OCI-M2 (cell line): Measurements from ENCODE around the gene CACNB1.
"Not testable (repeated sequence)": the region's sequence is repeated elsewhere in the genome, so short reads cannot be mapped to it uniquely, and the experiment has no call there.

ENCODE experiments used
- DNase-seq: peaks from one replicate; lab custom pipeline; 2025; ENCODE audit not compliant: unreplicated experiment; lab: John Stamatoyannopoulos, UW

Gene CACNB1

GRCh38 chr17:39177256-39177655 is 20.2 kb downstream of the CACNB1 start:
- no peak for DNase-seq

DNA sequence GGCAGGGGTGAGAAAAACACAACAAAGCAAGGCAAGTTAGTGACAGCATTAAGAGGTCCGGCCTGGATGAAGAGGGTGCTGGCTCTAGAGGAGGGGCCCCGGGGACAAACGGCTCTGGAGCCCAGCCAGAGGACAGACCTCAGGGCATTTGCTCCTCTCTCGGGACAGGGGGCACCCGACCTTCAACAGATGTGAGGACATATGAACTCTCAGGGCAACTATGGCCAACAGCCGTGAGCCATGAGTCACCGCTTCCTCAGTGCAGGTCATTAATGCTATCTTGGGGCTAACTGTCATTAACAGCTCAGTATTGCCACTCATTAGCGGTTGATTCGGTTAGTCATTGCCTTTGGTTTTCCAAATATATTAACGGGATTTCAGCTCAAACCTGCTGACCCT is 21.8 kb downstream of the CACNB1 start:
- DNase-seq: no peak

DNA sequence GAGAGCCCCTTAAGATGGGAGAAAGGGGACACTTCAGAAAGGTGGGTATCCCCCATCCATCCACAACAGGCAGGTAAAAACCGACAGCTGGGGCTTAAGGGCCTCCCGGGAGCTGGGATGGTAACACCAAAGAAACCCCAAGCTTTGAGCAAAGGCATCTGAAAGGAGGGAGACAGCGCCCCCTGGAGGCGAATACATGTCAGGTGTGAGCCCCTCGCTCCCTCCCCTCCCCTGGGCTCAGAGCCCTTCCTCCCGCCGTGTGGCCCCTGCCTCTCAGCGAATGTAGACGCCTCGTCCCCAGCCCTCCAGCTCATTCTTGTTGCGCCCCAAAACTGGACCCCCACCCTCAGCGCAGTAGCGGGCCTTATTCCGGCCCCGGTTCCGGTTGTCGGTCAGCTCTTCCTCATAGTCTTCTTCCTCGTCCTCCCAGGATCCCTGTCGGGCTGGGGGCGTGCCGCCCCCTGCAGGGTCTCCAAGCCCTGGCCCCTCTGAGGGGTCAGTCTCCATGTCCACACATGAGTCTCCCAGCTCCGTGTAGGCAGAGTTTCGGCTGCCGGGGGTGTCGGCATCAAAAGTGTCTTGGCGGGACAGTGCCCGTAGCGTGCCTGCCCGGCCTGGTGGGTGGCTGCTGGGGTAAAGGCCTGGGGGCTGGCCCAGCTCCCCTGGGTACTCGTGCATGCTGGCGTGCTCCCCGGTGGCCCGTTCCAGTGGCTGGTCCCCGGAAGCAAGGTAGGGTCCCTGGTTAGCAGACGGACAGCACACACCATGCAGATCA is 22.4 kb downstream of the CACNB1 start:
- DNase-seq: no peak

- DNase-seq: no peak
Observed at GRCh38 chr17:39173526-39174274, 23.8 kb downstream of the CACNB1 start.

DNA sequence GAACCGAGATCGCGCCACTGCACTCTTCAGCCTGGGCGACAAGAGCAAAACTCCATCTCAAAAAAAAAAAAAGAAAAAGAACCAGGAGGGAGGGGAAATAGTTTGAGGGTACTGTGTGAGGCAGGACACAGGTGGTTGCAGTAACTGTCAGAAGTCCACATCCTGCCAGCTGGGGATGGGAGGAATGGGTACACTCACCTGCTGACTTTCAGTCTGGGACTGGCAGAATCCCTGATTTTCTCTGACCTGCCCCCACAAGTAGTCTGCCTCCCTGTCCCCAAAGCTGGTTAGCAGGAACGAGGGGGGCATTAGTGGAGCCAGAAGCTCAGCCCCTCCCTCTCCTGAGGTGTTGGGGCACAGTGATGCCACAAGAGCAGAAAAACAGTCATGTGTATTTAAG is 24.4 kb downstream of the CACNB1 start:
- no peak for DNase-seq

GRCh38 chr17:39171933-39172332 is 25.5 kb downstream of the CACNB1 start:
- no peak for DNase-seq

DNA sequence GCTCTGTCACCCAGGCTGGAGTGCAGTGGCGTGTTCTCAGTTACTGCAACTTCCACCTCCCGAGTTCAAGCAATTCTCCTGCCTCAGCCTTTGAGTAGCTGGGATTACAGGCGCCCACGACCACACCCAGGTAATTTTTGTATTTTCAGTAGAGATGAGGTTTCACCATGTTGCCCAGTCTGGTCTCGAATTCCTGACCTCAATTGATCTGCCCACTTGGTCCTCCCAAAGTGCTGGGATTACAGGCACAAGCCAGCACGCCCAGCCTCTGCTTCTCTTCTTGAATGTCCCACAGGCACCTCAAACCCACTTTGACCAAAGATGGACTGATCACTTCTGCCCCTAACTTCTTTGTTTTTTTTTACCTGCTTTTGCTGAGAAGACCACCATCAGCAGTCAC is 26.9 kb downstream of the CACNB1 start:
- DNase-seq: no peak

GRCh38 chr17:39170109-39170508 is 27.4 kb downstream of the CACNB1 start:
- no peak for DNase-seq

- no peak for DNase-seq
Observed at GRCh38 chr17:39169518-39169917, 28.0 kb downstream of the CACNB1 start.

DNA sequence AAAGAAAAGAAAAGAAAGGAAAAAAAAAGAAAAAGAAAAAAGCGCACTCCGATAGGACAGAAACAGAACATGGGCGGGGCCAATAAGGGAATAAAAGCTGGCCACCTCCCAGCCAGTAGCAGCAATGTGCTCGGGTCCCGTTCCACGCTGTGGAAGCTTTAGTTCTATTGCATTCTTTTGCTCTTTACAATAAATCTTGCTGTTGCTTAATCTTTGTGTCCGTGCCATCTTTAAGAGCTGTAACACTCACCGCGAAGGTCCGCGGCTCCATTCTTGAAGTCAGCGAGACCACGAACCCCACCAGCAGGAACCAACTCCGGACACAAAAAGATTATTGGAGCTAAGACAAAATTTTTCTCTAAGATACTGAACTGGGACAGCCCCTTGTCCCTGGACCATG is 28.4 kb downstream of the CACNB1 start:
- DNase-seq: no peak

- DNase-seq: not testable (repeated sequence)
Observed at GRCh38 chr17:39168503-39168902, 29.0 kb downstream of the CACNB1 start.

- DNase-seq: no peak
Observed at GRCh38 chr17:39167476-39167875, 30.0 kb downstream of the CACNB1 start.

GRCh38 chr17:39166437-39167335 is 30.8 kb downstream of the CACNB1 start:
- no peak for DNase-seq

DNA sequence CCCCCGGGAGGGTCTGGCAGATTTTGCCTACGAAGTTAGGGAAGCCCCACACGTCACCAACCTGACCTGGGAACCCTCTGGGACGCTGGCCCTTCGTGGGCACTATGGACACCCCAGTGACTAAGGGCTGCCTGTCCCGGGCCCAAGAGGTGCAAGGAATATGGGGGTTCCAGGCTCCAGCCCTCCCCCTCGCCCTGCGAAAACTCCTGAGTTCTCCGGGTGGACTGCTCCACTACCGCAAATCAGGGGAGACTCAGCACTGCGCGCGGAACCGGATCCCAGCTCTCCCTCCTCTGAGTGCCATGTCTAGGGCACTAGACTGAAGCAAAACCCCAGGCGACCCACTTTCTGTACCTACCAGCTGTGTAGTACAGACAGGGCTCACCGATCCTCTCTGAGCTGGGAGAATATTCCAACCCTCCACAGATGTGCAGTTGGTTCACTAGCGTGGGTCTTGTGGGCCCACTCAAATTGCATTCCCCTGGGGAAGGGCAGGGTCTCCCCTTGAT is 31.6 kb downstream of the CACNB1 start, which contains the start of gene ARL5C:
Gene ARL5C (minus strand): TSS at position 321 of the 509 bp plus-strand sequence. CDS start 401 bp downstream, outside the sequence.
- DNase-seq: no peak

DNA sequence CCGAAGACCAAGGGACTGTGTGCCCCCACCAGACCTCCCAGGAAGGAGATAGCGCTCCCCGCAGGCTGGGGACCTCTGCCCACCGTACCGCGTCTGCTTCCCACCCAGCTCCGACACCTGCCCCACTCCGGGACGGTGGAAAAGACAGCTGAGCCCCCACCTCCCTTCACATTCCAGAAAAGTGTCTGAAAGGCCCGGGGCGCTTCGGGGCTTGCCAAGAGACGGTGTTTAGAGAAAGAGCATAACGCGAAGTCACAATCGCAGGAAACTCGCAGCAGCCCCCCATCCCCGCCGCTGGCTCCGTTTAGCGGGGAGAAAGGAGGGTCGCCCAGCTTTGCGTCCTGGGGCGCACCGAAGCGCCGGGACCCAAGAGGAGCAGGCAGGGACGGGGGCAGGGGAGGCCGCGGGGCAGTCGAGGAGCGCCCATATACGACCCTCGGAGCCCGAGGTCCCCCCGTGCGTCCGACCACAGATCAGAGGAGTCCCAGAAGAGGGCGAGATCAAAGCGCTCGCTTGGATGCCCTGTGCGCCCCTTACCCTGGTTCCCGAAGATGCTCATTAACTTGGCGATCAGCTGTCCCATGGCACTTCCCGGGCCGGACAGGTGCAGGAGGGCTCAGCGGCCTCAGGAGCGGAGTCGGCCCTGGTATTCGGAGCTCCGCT is 32.2 kb downstream of the CACNB1 start:
- no peak for DNase-seq

- no peak for DNase-seq
Observed at GRCh38 chr17:39164675-39165143, 32.8 kb downstream of the CACNB1 start.

DNA sequence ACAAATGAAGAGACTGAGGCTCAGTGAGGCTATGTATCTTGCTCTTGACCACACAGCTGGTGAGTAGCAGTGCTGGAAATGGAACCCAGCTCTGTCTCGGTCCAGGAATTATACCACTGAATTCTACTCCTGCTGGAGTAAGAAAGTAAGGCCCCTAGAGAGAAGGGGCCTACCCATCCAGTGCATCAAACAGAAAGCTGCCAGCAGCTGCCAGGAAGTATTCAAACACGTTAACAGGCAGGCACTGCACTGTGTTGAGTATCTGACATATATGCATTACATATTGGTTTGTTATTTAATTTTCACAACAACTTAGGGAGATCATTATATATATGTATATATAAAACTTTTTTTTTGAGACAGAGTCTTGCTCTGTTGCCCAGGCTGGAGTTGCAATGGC is 35.5 kb downstream of the CACNB1 start:
- no peak for DNase-seq

GRCh38 chr17:39158623-39159022 is 38.8 kb downstream of the CACNB1 start:
- DNase-seq: no peak

DNA sequence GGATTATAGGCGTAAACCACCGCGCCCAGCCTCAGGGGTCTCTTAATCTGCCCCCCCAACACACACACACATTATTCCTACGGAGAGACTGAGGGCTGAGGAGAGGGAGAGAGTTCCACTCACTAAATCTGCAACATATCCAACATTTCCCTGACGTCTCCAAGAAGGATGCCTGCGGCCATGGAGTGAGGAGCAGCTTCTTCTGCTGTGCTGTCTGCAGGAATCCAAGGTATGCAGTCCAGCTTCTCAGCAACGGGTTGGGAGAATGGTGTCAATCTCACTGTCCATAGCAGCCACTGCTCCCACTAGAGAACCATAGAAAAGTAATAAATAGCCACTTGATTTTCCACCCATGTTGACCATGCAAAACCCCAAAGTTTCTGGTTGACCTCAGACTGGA is 41.0 kb downstream of the CACNB1 start:
- no peak for DNase-seq

DNA sequence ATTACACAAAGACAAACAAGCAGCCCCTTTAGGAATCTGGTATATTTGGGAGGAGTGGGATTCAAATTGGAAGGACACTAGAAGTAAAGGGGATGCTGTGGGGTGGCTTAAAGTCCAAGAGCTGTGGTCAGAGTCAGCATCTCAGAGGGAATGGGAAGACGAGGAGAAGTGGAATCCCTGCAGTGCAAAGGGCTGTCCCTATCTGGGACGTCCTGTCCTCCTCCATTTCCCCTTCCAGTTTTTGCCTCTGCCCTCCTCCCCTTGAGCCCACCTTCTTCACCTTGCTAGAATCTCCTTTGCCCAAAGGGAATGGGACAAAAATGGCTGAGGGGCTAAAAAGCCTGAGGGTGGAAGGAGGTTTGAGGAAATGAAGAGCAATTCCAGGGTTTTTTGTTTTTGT is 41.8 kb downstream of the CACNB1 start:
- DNase-seq: no peak
